ENCODE data around the gene PHF10.
A peak's percentile ranks its signal among the peaks of the same experiment; 100 is the strongest.

GRCh38 chr6:169654598-169655391, 69.5 kb downstream of the PHF10 start:
- TF ChIP-seq POLR2A (IDR thresholded peaks at IDR 0.05) (peak in 2 of 3 donors; percentile 49 to 61), CTCF (IDR thresholded peaks at IDR 0.05) (peak in 3 of 7 experiments; percentile 19 to 39 (median 37))
